ENCODE measurements around the gene PVALEF.

PVALEF gene

GRCh38 chr17:81128774-81129173, 36.5 kb upstream of the PVALEF start:
- no peak for DNase-seq (ENCODE audit: low read depth)

GRCh38 chr17:81129289-81129688, 36.0 kb upstream of the PVALEF start:
- no peak for DNase-seq (ENCODE audit: low read depth)

GRCh38 chr17:81129711-81130367, 35.5 kb upstream of the PVALEF start:
- DNase-seq (ENCODE audit: low read depth): no peak

- no peak for DNase-seq (ENCODE audit: low read depth)
Observed at GRCh38 chr17:81130385-81131361, 34.6 kb upstream of the PVALEF start.

GRCh38 chr17:81131486-81132196, 33.7 kb upstream of the PVALEF start:
- DNase-seq (ENCODE audit: low read depth): no peak

- no peak for DNase-seq (ENCODE audit: low read depth)
Observed at GRCh38 chr17:81132197-81132540, 33.1 kb upstream of the PVALEF start.

GRCh38 chr17:81132770-81133723, 32.3 kb upstream of the PVALEF start:
- no peak for DNase-seq (ENCODE audit: low read depth)

- no peak for DNase-seq (ENCODE audit: low read depth)
Observed at GRCh38 chr17:81134064-81134781, 31.1 kb upstream of the PVALEF start.

GRCh38 chr17:81135505-81136278, 29.6 kb upstream of the PVALEF start:
- no peak for DNase-seq (ENCODE audit: low read depth)

- DNase-seq (ENCODE audit: low read depth): no peak
Observed at GRCh38 chr17:81136366-81136765, 28.9 kb upstream of the PVALEF start.

GRCh38 chr17:81137248-81137647, 28.1 kb upstream of the PVALEF start:
- DNase-seq (ENCODE audit: low read depth): no peak

- DNase-seq (ENCODE audit: low read depth): no peak
Observed at GRCh38 chr17:81138083-81138482, 27.2 kb upstream of the PVALEF start.

GRCh38 chr17:81138500-81138899, 26.8 kb upstream of the PVALEF start:
- no peak for DNase-seq (ENCODE audit: low read depth)

- no peak for DNase-seq (ENCODE audit: low read depth)
Observed at GRCh38 chr17:81139428-81139827, 25.9 kb upstream of the PVALEF start.

- no peak for DNase-seq (ENCODE audit: low read depth)
Observed at GRCh38 chr17:81140018-81140417, 25.3 kb upstream of the PVALEF start.

- DNase-seq (ENCODE audit: low read depth): no peak
Observed at GRCh38 chr17:81140695-81141094, 24.6 kb upstream of the PVALEF start.

- peak; percentile 40 for DNase-seq (ENCODE audit: low read depth)
Observed at GRCh38 chr17:81142301-81143199, 22.8 kb upstream of the PVALEF start.

- DNase-seq (ENCODE audit: low read depth): no peak
Observed at GRCh38 chr17:81143200-81143527, 22.1 kb upstream of the PVALEF start.

GRCh38 chr17:81143717-81144422, 21.4 kb upstream of the PVALEF start:
- no peak for DNase-seq (ENCODE audit: low read depth)
